CD4-positive, alpha-beta T cell treated with Interleukin-2 at 100 ng/mL for 4 hours (primary cell): ENCODE data around the gene TOMM20.
"Not testable (repeated sequence)": the region's sequence is repeated elsewhere in the genome, so short reads cannot be mapped to it uniquely, and the experiment has no call there.

Source experiments
- DNase-seq: peaks from one replicate; pipeline ENCODE4 v3.0.0-alpha.2; 2020; ENCODE audit warnings: low spot score

The TOMM20 gene

GRCh38 chr1:235128456-235129328, at the start of gene TOMM20:
TOMM20 (minus strand) TSS chr1:235128837; CDS start chr1:235128715, 122 bp downstream.
- peak; percentile 96 for DNase-seq

- DNase-seq, result no peak
Observed at GRCh38 chr1:235176486-235176885, 47.8 kb upstream of the TOMM20 start.

DNA sequence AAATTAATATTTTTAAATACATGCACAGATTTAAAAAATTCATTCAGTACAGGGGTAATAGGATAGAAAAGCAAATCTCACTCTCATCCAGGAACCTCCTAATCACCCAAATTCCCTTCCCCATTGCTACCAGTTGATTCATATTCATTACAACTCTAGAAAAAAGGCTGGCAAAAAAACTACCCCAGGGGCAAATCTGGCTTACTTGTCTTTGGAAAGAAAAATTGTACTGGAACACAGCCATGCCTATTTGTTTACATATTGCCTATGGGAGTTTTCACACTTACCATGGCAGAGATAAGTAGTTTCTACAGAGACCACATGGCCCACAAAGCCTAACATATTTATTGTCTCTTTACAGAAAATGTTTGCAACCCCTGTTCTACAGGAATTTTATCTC, 41.3 kb upstream of the TOMM20 start:
- no peak for DNase-seq

- DNase-seq, result no peak
Observed at GRCh38 chr1:235168375-235168774, 39.7 kb upstream of the TOMM20 start.

DNA sequence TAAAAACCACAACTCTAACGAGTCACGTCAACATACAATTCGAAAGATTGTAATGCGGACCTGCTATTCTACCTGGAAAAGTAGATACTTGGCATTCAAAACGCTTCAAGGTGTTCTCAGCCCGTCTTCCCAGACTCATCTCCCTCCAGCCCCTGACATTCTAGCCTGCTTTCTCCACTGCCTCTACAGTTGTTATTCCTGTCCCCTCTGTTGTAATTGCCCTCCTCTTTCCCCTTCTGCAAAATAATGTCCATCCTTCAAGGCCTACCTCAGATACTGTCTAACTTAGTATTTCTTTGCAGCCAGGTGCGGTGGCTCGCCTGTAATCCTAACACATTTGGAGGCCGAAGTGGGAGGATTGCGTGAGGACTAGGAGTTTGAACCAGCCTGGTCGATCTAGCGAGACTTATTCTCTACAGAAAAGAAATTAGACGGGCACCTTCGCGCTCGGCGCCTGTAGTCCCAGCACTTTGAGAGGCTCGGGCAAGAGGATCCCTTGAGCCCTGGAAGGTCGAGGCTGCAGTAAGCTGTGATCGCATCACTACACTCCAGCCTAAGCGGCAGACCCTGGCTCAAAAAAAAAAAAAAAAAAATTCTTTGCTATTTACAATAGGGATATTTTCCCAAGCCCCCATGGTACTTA, 33.2 kb upstream of the TOMM20 start:
- DNase-seq, result no peak

DNA sequence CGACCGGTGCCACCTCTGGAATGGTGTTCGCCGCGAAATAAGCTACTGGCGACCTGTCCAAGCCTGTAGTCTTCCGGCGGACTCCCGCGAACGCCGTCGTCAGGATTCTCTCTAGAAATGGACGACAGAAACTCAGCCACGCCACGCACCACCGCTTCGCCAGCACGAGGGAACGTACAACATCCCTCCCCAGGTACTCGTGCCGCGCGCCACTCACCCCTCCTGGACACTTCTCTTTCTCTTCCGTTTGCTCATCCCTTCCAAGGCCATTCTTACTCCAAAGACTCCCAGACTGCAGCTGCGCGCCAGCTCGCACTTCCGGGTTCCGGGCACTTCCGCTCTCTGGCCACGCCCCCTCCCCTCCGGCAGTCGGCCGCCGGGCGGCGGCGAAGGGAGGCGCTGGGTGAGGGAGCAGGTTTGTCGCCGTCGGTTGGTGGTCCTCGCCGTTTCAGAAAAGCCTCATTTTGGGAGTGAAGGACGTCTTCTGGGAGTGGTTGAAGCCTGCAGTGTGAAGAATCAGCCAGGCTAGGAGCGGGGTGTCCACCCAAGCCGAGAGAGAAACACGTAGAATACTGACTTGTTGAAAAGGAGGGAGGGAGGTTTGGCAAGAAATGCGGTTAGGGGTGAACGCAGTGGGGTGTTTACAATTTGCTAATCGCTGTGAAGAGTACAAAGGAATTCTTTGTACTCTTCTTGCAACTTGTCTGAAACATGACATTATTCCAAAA, 32.5 kb upstream of the TOMM20 start, which contains the start of gene RBM34:
TSS of gene RBM34 (minus strand) at position 294 of the 728 bp plus-strand sequence. CDS start at position 270, 24 bp downstream.
- peak; percentile 90 for DNase-seq

DNA sequence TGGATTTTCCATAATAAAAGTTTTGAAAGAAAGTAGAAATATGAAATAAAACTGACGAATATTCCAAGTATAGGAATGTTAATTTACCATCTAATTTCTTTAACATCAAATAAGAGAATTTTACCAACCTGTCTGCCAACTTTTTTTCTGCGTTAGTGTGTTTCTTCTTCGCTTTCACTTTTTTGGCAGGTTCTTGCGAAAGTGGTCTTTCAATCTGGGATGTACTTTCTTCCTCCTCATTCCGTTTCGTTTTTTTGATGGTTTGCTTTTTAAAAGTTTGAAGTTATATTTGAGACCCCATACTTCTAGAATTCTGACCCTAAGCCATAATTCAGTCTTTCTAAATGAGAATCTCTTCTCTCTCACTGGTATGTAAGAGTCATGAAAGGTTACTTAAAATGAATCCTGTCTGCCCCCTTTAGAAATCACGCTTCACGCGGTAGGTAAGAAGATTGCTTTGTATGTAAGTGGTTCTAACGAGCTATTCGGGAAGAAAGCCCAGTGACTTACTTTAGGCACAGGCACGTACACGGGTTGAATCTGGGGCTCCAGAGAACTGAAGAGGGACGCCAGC, 31.8 kb upstream of the TOMM20 start:
- DNase-seq, result peak; percentile 58

- DNase-seq, result not testable (repeated sequence)
Observed at GRCh38 chr1:235159930-235160329, 31.3 kb upstream of the TOMM20 start.

DNA sequence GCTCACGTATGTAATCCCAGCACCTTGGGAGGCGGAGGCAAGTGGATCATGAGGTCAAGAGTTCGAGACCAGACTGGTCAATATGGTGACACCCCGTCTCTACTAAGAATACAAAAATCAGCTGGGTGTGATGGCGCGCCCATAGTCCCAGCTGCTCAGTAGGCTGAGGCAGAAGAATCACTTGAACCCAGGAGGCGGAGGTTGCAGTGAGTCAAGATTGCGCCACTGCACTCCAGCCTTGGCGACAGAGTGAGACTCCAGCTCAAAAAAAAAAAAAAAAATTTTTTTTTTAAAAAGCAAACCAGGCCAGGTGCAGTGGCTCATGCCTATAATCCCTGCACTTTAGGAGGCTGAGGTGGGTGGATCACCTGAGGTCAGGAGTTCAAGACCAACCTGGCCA, 30.6 kb upstream of the TOMM20 start:
- DNase-seq, result not testable (repeated sequence)

DNA sequence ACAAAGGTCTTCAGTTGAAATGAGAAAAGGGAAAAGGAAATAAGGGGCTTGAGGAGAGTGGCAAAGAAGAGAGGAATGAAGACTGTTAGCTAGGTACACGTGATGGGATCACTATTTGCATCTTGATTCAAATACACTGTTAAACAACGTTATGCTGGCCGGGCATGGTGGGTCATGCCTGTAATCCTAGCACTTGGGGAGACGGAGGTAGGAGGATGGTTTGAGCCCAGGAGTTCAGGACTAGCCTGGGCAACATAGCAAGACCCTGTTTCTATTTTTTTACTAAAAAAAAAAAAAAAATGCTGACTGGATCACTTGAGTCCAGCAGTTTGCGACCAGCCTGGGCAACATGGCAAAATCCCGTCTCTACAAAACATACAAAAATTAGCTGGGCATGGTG, 30.0 kb upstream of the TOMM20 start:
- DNase-seq, result no peak

- DNase-seq, result no peak
Observed at GRCh38 chr1:235157150-235157549, 28.5 kb upstream of the TOMM20 start.

GRCh38 chr1:235156740-235157139, 28.1 kb upstream of the TOMM20 start:
- no peak for DNase-seq

- no peak for DNase-seq
Observed at GRCh38 chr1:235156265-235156664, 27.6 kb upstream of the TOMM20 start.

DNA sequence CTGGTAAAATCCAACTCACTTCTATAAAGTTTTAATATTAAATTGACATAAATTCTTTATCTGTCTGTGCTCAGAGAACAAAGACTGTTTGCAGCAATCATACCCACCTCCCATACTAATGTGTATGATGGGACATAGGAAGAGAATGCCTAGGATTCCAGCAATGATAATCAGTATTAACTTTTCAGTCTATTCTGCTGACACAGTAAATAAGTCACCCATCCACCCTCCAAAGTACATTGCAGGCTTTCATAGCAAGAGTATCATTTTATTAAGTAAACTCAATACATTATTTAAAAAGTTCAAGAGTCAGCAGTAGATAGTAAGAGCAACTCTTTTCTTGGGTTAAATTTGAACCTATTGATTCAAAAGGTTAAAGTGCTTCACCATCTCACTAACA, 23.6 kb upstream of the TOMM20 start:
- DNase-seq, result no peak

DNA sequence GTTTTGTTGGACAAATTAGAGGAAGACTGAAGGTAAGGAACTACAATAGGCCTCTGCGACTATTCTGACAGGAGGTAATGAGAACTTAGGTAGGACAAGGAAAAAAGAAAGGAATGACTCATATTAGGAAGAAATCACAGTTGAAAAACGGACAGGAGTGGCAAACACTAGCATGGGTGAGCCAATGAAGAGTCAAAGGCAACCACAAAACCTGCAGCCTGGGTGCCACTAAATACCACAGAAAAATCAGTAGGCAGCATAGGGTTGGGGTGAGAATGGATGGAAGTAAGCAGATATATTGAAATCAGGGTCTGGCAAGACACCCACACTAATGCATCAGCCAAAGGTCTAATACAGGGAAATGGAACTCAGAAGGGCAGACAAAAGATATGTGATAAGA, 22.4 kb upstream of the TOMM20 start:
- DNase-seq, result no peak

- no peak for DNase-seq
Observed at GRCh38 chr1:235149824-235150223, 21.2 kb upstream of the TOMM20 start.

DNA sequence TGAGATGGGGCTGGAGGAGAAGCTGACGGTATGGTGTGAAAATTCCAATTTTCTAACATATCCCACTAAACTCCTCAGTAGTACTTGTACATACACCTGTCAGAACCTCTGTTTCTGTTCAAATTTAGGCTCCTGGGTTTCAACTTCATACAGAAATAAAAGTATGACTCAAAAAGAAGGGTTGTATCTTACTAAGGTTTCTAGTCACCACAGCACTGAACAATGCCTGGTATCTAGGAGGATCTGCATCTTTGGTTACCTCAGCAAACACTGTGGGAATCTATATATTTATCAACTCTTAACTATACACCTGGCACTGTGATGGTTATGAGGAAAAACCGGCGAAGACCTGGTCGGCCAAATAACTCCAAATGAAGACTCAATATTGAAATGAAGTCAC, 18.6 kb upstream of the TOMM20 start:
- DNase-seq, result no peak

DNA sequence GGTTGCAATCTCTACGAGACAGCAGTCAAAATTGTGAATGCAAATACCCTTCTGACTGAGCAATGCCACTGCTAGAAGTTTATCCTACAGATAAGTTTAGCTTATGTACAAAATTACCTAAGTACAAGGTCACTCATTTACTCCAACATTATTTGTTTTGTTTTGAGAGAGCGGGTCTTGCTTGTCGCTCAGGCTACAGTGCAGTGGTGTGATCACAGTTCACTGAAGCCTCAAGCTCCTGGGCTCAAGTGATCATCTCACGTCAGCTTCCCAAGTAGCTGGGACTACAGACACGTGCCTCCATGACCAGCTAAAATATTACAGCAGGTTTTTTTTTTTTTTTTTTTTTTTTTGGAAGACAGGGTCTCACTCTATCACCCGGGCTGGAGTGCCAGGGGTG, 17.0 kb upstream of the TOMM20 start:
- DNase-seq, result no peak

- no peak for DNase-seq
Observed at GRCh38 chr1:235142991-235143390, 14.4 kb upstream of the TOMM20 start.

DNA sequence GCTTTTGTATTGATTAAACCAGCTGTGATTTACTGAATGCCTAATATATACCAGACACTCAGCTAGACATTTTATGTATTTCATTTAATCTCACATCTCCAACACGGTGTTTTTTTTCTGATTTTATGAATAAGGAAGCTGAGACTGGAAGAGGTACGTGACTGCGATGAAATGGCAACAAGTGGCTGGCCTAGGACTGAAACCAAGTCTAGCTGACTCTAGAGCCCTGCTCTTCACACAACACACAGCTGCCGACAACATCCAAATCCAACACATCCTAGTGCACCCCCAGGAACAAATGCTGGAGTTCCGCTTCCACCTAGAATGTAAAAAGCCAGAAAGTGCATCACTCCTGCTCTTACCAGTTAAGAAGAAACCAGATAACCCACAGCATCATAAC, 10.7 kb upstream of the TOMM20 start:
- no peak for DNase-seq

DNA sequence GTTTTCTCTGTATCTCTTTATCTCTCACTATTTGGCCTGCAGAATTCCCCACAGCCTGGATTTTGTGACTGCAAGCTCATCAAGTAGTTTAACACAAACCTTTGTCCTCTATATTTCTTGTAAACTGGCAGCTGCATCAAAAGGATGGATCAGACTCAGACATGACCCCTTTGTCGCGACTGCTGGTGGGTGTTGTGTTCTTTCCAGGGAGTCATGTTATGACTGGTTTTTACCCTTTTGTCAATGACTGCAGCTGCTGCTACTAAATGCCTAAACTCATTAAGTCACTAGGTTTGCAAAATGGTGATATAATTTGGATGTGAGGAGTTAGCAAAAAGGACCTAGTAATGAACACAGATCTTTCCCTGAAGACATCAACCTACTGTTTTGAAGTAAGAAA, 10.2 kb upstream of the TOMM20 start:
- DNase-seq, result no peak

DNA sequence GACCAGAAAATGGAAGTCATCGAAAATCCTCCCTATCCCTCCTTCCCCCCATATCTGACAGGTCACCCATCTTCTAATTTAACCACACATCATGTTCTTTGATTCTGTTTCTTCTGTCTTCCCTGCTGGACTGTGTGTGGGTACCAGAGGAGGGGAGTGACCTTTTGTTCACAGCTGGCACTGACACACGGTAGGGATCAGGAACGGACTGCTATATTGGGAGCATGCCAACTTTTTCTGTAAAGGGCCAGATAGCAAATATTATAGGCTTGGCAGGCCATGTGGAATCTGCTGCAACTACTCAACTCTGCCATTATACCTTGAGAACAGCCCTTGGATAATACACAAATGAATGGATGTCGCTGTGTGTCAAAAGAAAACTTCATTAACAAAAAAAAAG, 7.5 kb upstream of the TOMM20 start:
- no peak for DNase-seq
